ENCODE data around the gene XPR1. TPM values are rescaled to one million over a fixed set of nuclear protein-coding genes. Genes with fewer than 3 reads are reported as not detected.

Gene XPR1
- total RNA-seq, 6 experiments from 2014 or later, result 25.0 to 44.7 (median 34.0) TPM

GRCh38 chr1:180728472-180729106 lies 96.8 kb downstream of the XPR1 start:
- TF ChIP-seq CTCF (IDR thresholded peaks at IDR 0.05), result no peak
- Mint-ChIP-seq H3K4me1 (ENCODE audit: low read depth) (no peaks in the 10 kb centered on the region), H3K9me3 (peaks cover 12% of the 10 kb centered on the region)

GRCh38 chr1:180731131-180731530 lies 99.3 kb downstream of the XPR1 start:
- H3K4me3 Mint-ChIP-seq, result no peak overlapping the region
- no peaks in the 10 kb centered on the region for H3K27me3 Mint-ChIP-seq (ENCODE audit: insufficient read depth)
- H3K27ac Mint-ChIP-seq, result no peak overlapping the region
- peaks cover 35% of the 10 kb centered on the region for H3K36me3 Mint-ChIP-seq (ENCODE audit: low read depth)
- DNase-seq, result no peak
- H3K4me1 Mint-ChIP-seq (ENCODE audit: low read depth), result peaks cover 8% of the 10 kb centered on the region; the same call in 1 of the 2 replicates
- TF ChIP-seq CTCF (IDR thresholded peaks at IDR 0.05), result no peak
- H3K9me3 Mint-ChIP-seq, result peaks cover 26% of the 10 kb centered on the region

More at GRCh38 chr1:180728472-180729106, 96.8 kb downstream of the XPR1 start:
- H3K27me3 Mint-ChIP-seq (ENCODE audit: insufficient read depth), result no peaks in the 10 kb centered on the region
- H3K27ac Mint-ChIP-seq, result no peak overlapping the region
- peaks cover 21% of the 10 kb centered on the region for H3K36me3 Mint-ChIP-seq (ENCODE audit: low read depth)
- no peak overlapping the region for H3K4me3 Mint-ChIP-seq
- DNase-seq, result no peak

GRCh38 chr1:180732866-180733265 lies 101.0 kb downstream of the XPR1 start:
- TF ChIP-seq CTCF (IDR thresholded peaks at IDR 0.05), result no peak
- H3K9me3 Mint-ChIP-seq, result peaks cover 26% of the 10 kb centered on the region
- H3K4me1 Mint-ChIP-seq (ENCODE audit: low read depth), result peaks cover 8% of the 10 kb centered on the region; the same call in 1 of the 2 replicates
- H3K27me3 Mint-ChIP-seq (ENCODE audit: insufficient read depth), result no peaks in the 10 kb centered on the region
- H3K36me3 Mint-ChIP-seq (ENCODE audit: low read depth), result peaks cover 35% of the 10 kb centered on the region
- no peak overlapping the region for H3K4me3 Mint-ChIP-seq
- DNase-seq, result no peak
- no peak overlapping the region for H3K27ac Mint-ChIP-seq

- H3K27ac Mint-ChIP-seq, result no peak overlapping the region
- TF ChIP-seq CTCF (IDR thresholded peaks at IDR 0.05), result no peak
- H3K4me1 Mint-ChIP-seq (ENCODE audit: low read depth), result peaks cover 8% of the 10 kb centered on the region; the same call in 1 of the 2 replicates
- peaks cover 26% of the 10 kb centered on the region for H3K9me3 Mint-ChIP-seq
- H3K36me3 Mint-ChIP-seq (ENCODE audit: low read depth), result peaks cover 27% of the 10 kb centered on the region
- no peak overlapping the region for H3K4me3 Mint-ChIP-seq
- H3K27me3 Mint-ChIP-seq (ENCODE audit: insufficient read depth), result no peaks in the 10 kb centered on the region
- DNase-seq, result no peak
These were observed 102.5 kb downstream of the XPR1 start for GRCh38 chr1:180734366-180734765.

- H3K27ac Mint-ChIP-seq, result no peak overlapping the region
- no peak for TF ChIP-seq CTCF (IDR thresholded peaks at IDR 0.05)
- peaks cover 10% of the 10 kb centered on the region for H3K9me3 Mint-ChIP-seq
- no peak for DNase-seq
- no peak overlapping the region for H3K4me3 Mint-ChIP-seq
- no peaks in the 10 kb centered on the region for H3K27me3 Mint-ChIP-seq (ENCODE audit: insufficient read depth)
- H3K36me3 Mint-ChIP-seq (ENCODE audit: low read depth), result peaks cover 18% of the 10 kb centered on the region
- no peaks in the 10 kb centered on the region for H3K4me1 Mint-ChIP-seq (ENCODE audit: low read depth)
These were observed 110.8 kb downstream of the XPR1 start for GRCh38 chr1:180742663-180743062.

Measured in HFFc6 (cell line).